Vagina (tissue), 2 donors: ENCODE data around the gene NTM.

Experiments
- CTCF ChIP-seq, 3 experiments: fragments of 450-650 bp in 2 of 3; fragments of 200-600 bp in 1 of 3; sonication (generic) in 1 of 3; IDR thresholded peaks; one replicate each; pipeline ENCODE4 v1.5.1; 2017 to 2019; ENCODE audit warnings: antibody characterized with exemption in 3 of 3, mild to moderate bottlenecking in 2 of 3, moderate library complexity in 2 of 3
- POLR2A ChIP-seq, 2 donors: fragments of 450-650 bp; IDR thresholded peaks; one replicate each; pipeline ENCODE4 v1.6.1; 2017; ENCODE audit warnings: antibody characterized with exemption in 2 of 2, mild to moderate bottlenecking in 2 of 2, moderate library complexity in 2 of 2
- POLR2AphosphoS5 ChIP-seq, 2 donors: sonication (generic); formaldehyde crosslinking; IDR thresholded peaks; one replicate each; pipeline ENCODE4 v1.9.0; 2017; ENCODE audit warnings: antibody characterized with exemption in 2 of 2, mild to moderate bottlenecking in 2 of 2, low read depth in 1 of 2; ENCODE audit not compliant: insufficient read depth in 1 of 2

DNA sequence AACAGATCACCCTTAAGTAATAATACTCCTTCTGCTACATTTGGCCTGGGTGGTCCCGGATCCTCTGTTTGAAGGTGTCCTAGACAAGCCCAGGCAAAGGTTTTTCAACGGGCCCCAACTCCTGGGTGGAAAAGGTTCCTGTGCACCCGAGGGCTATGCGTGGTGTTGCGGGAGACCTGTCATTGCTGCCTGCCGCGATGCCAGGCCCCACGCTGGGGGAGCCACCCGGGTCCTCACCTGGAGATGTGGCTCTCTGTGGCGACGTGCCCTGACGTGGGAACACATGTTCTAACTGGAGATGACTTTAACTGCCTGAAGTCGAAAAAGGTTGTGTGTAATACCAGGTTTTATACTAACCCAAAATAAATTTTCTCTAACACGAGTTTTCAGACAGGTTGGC, 467.1 kb downstream of the NTM start:
- no peak for TF ChIP-seq POLR2AphosphoS5 (IDR thresholded peaks at IDR 0.05; ENCODE audit: insufficient read depth in 1 of 2, low read depth in 1 of 2)
- TF ChIP-seq CTCF (IDR thresholded peaks at IDR 0.05) = no peak
- no peak for TF ChIP-seq POLR2A (IDR thresholded peaks at IDR 0.05)
